HEK293 (cell line): Measurements from ENCODE around the gene FBXW11.

Experiments used
- CTCF ChIA-PET: fragments of 350-600 bp; formaldehyde crosslinking; extraction: SDS; loops from one replicate; lab custom pipeline; 2021; ENCODE audit warnings: antibody characterized with exemption; lab: Yijun Ruan, JAX
- POLR2A ChIA-PET: fragments of 300-600 bp; formaldehyde crosslinking; extraction: SDS; loops from one replicate; lab custom pipeline; 2020; ENCODE audit warnings: antibody characterized with exemption, inconsistent platforms; lab: Yijun Ruan, JAX
- H3K27ac ChIP-seq: fragments of 200-500 bp; sonication (Bioruptor generic); 2 replicates; pipeline ENCODE4 v1.5.1; 2014; ENCODE audit warnings: low read depth, low read length, control low read depth, inconsistent platforms; ENCODE audit errors: extremely low read depth
- H3K36me3 ChIP-seq, 2 experiments: fragments of 200-500 bp in 1 of 2; sonication (Bioruptor generic) in 1 of 2; 1 replicate in 1 of 2; 2 replicates in 1 of 2; pipeline ENCODE4 v1.5.1; 2014 to 2017; ENCODE audit warnings: inconsistent platforms in 2 of 2, low read length in 2 of 2; ENCODE audit not compliant: control insufficient read depth in 2 of 2, insufficient read depth in 1 of 2
- H3K4me1 ChIP-seq: fragments of 200-500 bp; sonication (Bioruptor generic); 2 replicates; pipeline ENCODE4 v1.5.1; 2014; ENCODE audit warnings: mild to moderate bottlenecking, low read length, inconsistent platforms; ENCODE audit not compliant: control insufficient read depth, insufficient read depth
- H3K4me3 ChIP-seq: 2 replicates; pipeline ENCODE4 v1.5.1; 2011; ENCODE audit warnings: low read depth, mild to moderate bottlenecking, control low read depth, low read length, moderate library complexity
- H3K9me3 ChIP-seq: fragments of 200-500 bp; sonication (Bioruptor generic); 2 replicates; pipeline ENCODE4 v1.5.1; 2014; ENCODE audit warnings: low read depth, low read length, inconsistent platforms; ENCODE audit not compliant: control insufficient read depth, insufficient read depth
- GLIS2 ChIP-seq: fragments of 450-650 bp; formaldehyde crosslinking; IDR thresholded peaks from 2 replicates; pipeline ENCODE4 v1.5.1; 2016; ENCODE audit warnings: missing biosample characterization, missing genetic modification characterization
- SALL2 ChIP-seq: fragments of 450-650 bp; formaldehyde crosslinking; IDR thresholded peaks from 2 replicates; pipeline ENCODE4 v1.5.0; 2017; ENCODE audit warnings: missing biosample characterization, mild to moderate bottlenecking, missing genetic modification characterization, borderline replicate concordance
- SP7 ChIP-seq: fragments of 450-650 bp; formaldehyde crosslinking; IDR thresholded peaks from 2 replicates; pipeline ENCODE4 v1.5.1; 2016; ENCODE audit warnings: missing biosample characterization, missing genetic modification characterization
- TCF7L2 ChIP-seq: IDR thresholded peaks from 2 replicates; pipeline ENCODE4 v1.6.1; 2011; ENCODE audit warnings: low read depth, mild to moderate bottlenecking, inconsistent platforms, low read length, moderate library complexity, borderline replicate concordance
- ZBTB8A ChIP-seq: fragments of 450-650 bp; formaldehyde crosslinking; IDR thresholded peaks from 2 replicates; pipeline ENCODE4 v1.5.1; 2016; ENCODE audit warnings: missing biosample characterization, missing genetic modification characterization
- ZIC2 ChIP-seq: fragments of 450-650 bp; formaldehyde crosslinking; IDR thresholded peaks from 2 replicates; pipeline ENCODE4 v1.5.1; 2016; ENCODE audit warnings: missing biosample characterization, missing genetic modification characterization
- ZNF10 ChIP-seq: fragments of 450-650 bp; formaldehyde crosslinking; IDR thresholded peaks from 2 replicates; pipeline ENCODE4 v1.5.1; 2017; ENCODE audit warnings: missing biosample characterization, missing genetic modification characterization
- ZNF148 ChIP-seq: fragments of 450-650 bp; formaldehyde crosslinking; IDR thresholded peaks from 2 replicates; pipeline ENCODE4 v1.5.0; 2017; ENCODE audit warnings: missing biosample characterization, missing genetic modification characterization, borderline replicate concordance
- ZNF37A ChIP-seq: fragments of 450-650 bp; IDR thresholded peaks from 2 replicates; pipeline ENCODE4 v1.5.1; 2018; ENCODE audit warnings: missing biosample characterization, missing genetic modification characterization
- ZNF394 ChIP-seq: fragments of 450-650 bp; formaldehyde crosslinking; IDR thresholded peaks from 2 replicates; pipeline ENCODE4 v1.5.1; 2016; ENCODE audit warnings: missing biosample characterization, missing genetic modification characterization, mild to moderate bottlenecking, moderate library complexity, borderline replicate concordance
- ZNF449 ChIP-seq: fragments of 450-650 bp; formaldehyde crosslinking; IDR thresholded peaks from 2 replicates; pipeline ENCODE4 v1.5.1; 2017; ENCODE audit warnings: missing biosample characterization, mild to moderate bottlenecking, missing genetic modification characterization, moderate library complexity
- ZNF621 ChIP-seq: fragments of 450-650 bp; formaldehyde crosslinking; IDR thresholded peaks from 2 replicates; pipeline ENCODE4 v1.5.1; 2017; ENCODE audit warnings: missing biosample characterization, missing genetic modification characterization
- ZNF658 ChIP-seq: fragments of 450-650 bp; formaldehyde crosslinking; IDR thresholded peaks from 2 replicates; pipeline ENCODE4; 2016; ENCODE audit warnings: missing biosample characterization, missing genetic modification characterization
- ZSCAN23 ChIP-seq: fragments of 450-650 bp; formaldehyde crosslinking; IDR thresholded peaks from 2 replicates; pipeline ENCODE4 v1.5.1; 2016; ENCODE audit warnings: missing biosample characterization, missing genetic modification characterization
- TF ChIP-seq, protein P1 (sequence below): fragments of 450-650 bp; IDR thresholded peaks from 2 replicates; pipeline ENCODE4 v1.5.1; 2018; ENCODE audit warnings: missing biosample characterization, missing genetic modification characterization
- TF ChIP-seq, protein P2 (sequence below): fragments of 450-650 bp; formaldehyde crosslinking; IDR thresholded peaks from 2 replicates; pipeline ENCODE4 v1.5.1; 2016; ENCODE audit warnings: missing biosample characterization, missing genetic modification characterization

Gene FBXW11

GRCh38 chr5:171970826-171971225 is 35.6 kb downstream of the FBXW11 start:
- POLR2A ChIA-PET: interaction anchor here (0.6 to 1.1 kb wide), 2 partner anchors 36 to 46 kb away, joined by 3 to 4 read pairs; no protein-coding TSS in a partner anchor
- CTCF ChIA-PET: interaction anchor here (1.3 kb wide), 1 partner anchor 89 kb away, joined by 4 read pairs; no protein-coding TSS in a partner anchor

GRCh38 chr5:171969288-171969880 is 37.1 kb downstream of the FBXW11 start:
- ChIA-PET POLR2A (no interaction called here), CTCF (no interaction called here)
- Histone ChIP-seq H3K4me1 (peaks cover 2% of the 10 kb centered on the region; the same call in 1 of the 2 replicates), H3K36me3 (no peaks in the 10 kb centered on the region; a peak in 1 of 3 replicates), H3K27ac (no peak overlapping the region), H3K4me3 (no peak overlapping the region), H3K9me3 (no peaks in the 10 kb centered on the region)
- no peak for TF ChIP-seq ZNF449 (tag by site-specific recombination)
- no peak for TF ChIP-seq ZNF394 (tag by site-specific recombination)
- no peak for TF ChIP-seq ZNF37A (tag by site-specific recombination)
- TF ChIP-seq ZNF10 (tag by site-specific recombination): no peak
- TF ChIP-seq ZBTB8A (tag by site-specific recombination): no peak
- no peak for TF ChIP-seq SP7 (tag by site-specific recombination)
- TF ChIP-seq ZNF621 (tag by site-specific recombination): no peak
- no peak for TF ChIP-seq SALL2 (tag by site-specific recombination)

More at GRCh38 chr5:171970826-171971225, 35.6 kb downstream of the FBXW11 start:
- Histone ChIP-seq H3K9me3 (no peaks in the 10 kb centered on the region), H3K27ac (no peak overlapping the region), H3K4me1 (peaks cover 11% of the 10 kb centered on the region), H3K4me3 (no peak overlapping the region), H3K36me3 (no peaks in the 10 kb centered on the region; a peak in 1 of 3 replicates)
- TF ChIP-seq, protein P1, sequence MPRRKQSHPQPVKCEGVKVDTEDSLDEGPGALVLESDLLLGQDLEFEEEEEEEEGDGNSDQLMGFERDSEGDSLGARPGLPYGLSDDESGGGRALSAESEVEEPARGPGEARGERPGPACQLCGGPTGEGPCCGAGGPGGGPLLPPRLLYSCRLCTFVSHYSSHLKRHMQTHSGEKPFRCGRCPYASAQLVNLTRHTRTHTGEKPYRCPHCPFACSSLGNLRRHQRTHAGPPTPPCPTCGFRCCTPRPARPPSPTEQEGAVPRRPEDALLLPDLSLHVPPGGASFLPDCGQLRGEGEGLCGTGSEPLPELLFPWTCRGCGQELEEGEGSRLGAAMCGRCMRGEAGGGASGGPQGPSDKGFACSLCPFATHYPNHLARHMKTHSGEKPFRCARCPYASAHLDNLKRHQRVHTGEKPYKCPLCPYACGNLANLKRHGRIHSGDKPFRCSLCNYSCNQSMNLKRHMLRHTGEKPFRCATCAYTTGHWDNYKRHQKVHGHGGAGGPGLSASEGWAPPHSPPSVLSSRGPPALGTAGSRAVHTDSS (tag by site-specific recombination): no peak
- no peak for TF ChIP-seq ZNF148 (tag by site-specific recombination)
- peak; percentile 15; the same call in 1 of the 2 replicates for TF ChIP-seq ZIC2 (tag by site-specific recombination)
- TF ChIP-seq GLIS2: no peak
- no peak for TF ChIP-seq ZNF658 (tag by site-specific recombination)
- no peak for TF ChIP-seq TCF7L2
- TF ChIP-seq, protein P2, sequence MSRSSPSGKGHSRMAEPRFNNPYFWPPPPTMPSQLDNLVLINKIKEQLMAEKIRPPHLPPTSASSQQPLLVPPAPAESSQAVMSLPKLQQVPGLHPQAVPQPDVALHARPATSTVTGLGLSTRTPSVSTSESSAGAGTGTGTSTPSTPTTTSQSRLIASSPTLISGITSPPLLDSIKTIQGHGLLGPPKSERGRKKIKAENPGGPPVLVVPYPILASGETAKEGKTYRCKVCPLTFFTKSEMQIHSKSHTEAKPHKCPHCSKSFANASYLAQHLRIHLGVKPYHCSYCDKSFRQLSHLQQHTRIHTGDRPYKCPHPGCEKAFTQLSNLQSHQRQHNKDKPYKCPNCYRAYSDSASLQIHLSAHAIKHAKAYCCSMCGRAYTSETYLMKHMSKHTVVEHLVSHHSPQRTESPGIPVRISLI (tag by site-specific recombination): no peak
- TF ChIP-seq ZSCAN23 (tag by site-specific recombination): no peak
- TF ChIP-seq, all 188 proteins: peak for 1
